ENCODE data around the gene KRT79.

Gene KRT79

DNA sequence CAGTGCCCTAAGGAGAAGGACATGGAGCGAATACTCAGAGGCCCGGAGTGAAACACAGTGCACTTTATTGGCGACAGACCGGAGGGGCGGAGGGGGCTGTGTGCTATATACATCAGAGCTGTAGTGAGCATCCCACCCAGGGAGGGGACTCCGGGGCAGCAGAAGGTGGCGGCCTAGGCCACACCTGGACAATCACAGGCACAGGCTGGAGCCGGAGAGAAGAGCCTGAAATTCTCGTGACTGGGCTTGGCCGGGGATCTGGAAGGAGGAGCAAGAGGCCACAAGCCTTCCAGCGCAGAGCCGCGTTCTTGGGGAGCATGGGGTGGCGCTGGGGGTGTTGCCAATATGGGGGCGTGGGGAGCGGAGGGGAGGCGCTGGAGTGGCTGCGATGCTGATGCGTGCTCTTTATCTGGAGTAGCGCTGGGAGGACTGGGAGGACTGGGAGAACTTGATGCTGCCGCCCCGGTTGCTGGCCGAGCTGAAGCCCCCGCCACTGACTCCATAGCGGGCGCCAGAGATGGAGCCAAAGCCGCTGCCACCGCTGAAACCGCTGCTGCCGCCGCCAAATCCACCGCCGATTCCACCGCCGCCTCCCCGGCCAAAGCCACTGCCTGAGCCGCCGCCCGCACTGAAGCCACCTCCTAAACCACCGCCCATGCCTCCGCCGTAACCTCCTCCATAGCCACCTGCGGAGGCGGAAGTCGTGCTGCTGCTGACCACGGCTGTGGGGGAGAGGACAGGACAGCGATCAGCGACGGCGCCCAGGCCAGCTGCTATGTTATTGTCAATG, 44.3 kb downstream of the KRT79 start:
- no peak for DNase-seq (ENCODE audit: low read depth)

DNA sequence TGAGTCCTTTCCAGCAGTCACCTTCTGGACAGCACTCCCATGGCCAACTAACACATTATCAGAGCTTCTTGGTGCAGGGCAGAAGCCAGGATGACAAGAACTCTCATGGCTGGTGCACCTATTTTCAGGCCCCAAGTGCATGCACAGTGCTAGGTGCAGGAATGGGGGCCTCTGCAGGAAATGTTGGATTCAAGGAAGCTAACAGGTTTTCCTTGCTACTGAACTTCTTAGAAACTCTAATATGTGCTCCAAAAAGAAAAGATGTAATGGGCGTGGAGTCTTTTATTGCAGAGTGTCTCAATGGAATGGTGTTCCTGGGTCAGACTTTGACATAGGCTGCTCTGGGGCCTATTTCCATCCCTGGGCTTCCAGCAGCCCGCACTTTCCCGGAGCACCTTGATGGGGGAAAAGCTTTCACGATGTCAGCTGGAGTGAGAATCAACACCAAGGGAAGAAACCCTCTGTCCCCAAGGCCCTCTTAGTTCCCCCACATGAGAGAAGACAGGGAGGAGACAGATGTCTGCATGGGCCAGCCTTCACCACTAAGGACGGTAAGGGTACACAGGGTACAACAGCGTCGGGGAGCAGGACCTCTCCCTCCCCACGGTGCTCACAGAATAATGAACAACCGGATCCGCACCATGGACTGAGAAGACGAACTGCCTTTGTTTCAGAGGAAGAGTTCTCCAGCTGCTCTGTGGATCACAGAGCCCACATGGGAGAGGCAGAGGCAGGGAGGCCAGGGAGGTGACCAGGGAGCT, 45.1 kb downstream of the KRT79 start:
- DNase-seq (ENCODE audit: low read depth) = no peak

DNA sequence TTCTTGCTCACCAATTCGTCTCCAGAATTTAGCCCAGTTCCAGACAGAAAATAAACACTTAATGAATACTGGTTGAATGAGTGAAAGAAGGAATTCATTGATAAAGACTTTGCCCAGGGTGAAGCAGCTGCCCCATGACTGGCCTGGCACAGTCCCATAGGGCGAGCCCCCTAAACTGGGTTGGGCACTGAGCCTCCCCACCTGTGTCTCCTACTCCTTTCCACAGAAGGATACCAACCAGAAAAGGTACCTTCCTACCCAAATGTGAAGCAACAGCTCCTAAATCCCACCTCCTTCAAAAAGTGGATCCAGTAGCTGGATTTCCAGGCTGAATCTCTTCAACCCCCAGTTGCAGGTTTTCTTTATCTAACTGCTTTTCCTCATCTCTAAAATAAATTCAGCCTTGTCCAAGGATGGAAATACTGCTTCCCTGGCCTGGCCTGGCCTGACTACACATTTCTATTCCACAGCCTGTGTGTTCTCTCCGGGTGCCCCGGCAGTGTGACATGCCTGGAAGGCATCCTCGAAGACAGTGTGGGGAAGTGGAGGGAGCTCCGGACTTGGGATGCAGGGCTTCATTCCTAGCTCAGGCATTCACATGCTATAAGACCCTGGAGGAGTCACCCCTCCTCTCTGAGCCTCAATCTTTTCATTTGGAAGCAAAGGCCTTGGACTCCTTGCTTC, 45.8 kb downstream of the KRT79 start:
- no peak for DNase-seq (ENCODE audit: low read depth)

DNA sequence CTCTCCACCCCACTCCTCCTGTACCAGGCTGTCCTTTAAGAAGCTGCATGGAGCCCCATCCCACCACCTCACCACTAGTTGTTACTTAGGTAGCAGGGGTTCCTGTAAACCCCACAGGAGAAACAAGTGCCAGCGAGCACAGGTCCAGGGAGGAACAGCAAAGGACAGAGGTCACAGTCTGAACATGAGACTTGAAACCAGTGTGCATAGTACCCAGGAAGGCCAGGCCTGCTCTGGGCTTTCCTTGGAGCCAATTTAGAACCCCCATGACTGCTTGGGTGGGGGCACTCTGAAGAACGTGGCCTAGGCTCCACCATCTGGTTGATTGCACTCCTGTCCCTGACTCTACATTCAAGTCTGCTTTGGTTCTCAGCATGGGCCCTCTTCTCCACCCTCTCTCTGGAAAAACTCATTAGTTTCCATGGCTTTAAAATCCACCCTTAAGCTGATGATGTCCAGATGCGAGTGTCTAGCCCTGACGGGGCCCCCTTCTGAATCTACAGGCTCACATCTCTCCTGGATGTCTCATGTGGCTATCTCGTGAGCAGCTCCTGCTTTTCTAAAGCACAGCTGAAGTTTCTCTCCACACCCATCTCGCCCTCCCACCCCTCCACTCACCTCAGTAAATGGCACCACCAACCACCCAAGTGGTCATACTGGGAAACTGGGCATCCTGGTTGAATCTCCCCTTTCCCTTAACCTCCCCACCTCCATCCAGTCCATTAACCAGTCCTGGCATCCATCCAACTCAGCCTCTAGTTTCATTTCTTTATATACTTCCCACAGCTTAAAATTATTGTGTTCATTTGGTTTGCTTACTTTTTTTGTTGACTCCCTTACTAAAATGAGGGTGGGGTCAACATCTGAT, 46.6 kb downstream of the KRT79 start:
- no peak for DNase-seq (ENCODE audit: low read depth)

- DNase-seq (ENCODE audit: low read depth) = no peak
Measured at GRCh38 chr12:52784909-52785308, 49.2 kb downstream of the KRT79 start.

DNA sequence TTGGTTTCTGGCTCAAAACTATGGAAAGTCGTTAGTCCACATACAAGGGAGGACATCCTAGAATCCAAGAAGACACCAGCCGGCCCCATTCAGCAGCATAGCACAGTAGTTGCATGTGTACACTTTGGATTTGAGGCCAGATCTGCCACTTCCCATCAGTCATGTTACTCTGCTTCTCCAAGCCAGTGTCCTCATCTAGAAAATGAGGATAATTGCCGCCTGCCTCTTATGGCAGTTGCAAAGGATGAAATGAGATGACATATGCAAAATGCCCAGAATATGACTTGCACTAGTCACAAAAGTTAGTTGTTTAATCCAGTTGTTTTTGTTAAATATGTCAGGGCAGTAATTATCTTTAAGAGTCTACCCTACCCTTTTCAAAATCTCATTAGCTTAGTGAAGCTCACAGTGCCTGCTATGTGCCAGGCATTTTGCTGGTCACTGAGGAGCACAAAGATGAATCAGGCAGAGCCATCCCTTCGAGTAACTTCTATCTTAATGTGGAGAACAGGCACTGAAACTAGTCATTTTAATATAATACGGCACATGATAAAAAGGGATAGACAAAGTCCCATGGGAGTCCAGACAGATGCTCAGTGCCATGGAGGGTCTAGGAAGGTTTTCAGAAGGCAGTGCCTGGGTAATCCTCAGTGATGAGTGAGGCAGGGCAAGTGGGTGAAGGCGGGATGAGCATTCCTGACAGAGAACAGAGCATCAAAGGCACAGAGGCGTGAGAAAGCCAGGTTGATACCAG, 50.4 kb downstream of the KRT79 start:
- DNase-seq (ENCODE audit: low read depth) = no peak

- no peak for DNase-seq (ENCODE audit: low read depth)
Measured at GRCh38 chr12:52782502-52782901, 51.6 kb downstream of the KRT79 start.

GRCh38 chr12:52781399-52782082, 52.6 kb downstream of the KRT79 start:
- DNase-seq (ENCODE audit: low read depth) = no peak

- no peak for DNase-seq (ENCODE audit: low read depth)
Measured at GRCh38 chr12:52779914-52780313, 54.2 kb downstream of the KRT79 start.

- no peak for DNase-seq (ENCODE audit: low read depth)
Measured at GRCh38 chr12:52778833-52779232, 55.3 kb downstream of the KRT79 start.

DNA sequence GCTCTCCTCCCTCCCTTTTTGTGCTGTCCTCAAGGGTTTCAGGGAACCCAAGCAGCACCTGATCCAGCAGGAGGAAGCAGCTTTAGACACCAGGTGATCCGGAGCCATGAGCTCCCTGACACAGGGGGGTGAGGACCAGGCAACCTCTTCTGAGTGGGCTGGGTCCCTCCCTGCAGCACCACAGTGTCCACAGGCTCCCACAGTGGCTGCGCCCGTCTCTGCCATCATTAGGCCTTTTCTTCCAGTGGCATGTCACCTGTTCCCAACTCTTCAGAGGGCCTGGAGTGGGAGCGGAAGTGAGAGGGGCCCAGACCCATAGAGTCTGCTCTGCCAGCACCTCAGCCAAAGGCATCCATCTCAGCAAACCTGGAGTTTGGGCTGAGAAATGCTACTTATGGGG, 56.5 kb downstream of the KRT79 start:
- DNase-seq (ENCODE audit: low read depth) = no peak

DNA sequence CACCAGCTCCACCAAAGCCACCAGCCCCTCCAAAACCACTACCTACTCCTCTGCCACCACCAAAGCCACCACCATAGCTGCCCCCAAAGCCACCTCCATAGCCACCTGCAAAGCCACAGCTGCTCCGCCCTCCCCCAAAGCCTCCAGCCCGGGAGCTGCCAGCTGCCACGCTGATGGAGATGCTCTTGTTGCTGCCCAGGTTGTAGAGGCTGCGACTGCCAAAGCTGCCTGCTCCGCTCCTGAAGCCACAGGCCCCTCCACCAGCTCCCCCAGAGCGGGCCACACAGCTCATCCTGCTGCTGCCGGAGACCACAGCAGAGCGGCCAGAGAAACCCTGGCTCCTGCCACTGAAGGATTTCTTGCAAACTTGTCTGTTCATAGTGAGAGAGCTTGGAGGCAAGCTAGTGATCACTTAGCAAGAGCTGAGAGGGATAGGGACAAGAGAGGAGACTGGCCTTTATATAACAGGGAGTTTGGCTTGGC, 57.2 kb downstream of the KRT79 start, which contains the start of gene KRT76:
TSS of gene KRT76 (minus strand) at position 433 of the 483 bp plus-strand sequence. CDS start at position 379, 54 bp downstream.
- DNase-seq (ENCODE audit: low read depth) = no peak

DNA sequence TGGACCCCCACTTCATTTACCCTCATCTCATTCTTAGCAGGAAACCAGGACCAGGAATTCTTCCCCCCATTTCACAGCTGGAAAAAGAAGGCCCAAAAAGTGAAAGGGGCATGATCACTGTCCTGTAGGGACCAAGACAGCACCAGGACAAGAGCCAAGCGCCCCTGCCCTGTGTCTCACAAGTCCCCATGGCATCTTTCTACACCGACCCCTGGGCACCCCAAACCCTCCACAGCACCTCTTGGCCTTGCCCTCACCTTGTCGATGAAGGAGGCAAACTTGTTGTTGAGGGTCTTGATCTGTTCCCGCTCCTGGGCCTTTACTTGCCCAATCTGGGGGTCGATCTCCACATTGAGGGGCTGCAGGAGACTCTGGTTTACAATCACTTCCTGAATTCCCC, 57.7 kb downstream of the KRT79 start:
- no peak for DNase-seq (ENCODE audit: low read depth)

GRCh38 chr12:52774629-52775250, 59.4 kb downstream of the KRT79 start:
- no peak for DNase-seq (ENCODE audit: low read depth)

DNA sequence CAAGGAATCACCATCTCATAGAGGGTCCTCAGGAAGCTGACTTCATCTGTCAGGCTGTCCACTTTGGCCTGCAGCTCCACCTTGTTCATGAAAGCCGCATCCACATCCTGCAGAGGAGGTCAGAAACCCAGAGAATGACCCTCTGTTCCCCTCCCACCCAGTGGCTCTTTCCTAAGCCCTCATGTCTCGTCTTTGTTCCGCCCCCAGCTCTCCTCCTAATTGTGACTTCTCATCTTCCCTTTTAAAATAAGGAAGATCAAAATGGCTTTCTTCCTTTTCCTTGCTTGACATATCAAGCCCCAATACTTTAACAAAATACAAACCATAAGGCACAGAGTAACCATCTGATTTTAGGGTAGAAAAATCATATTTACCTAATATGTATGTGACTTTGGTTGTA, 61.3 kb downstream of the KRT79 start:
- no peak for DNase-seq (ENCODE audit: low read depth)

DNA sequence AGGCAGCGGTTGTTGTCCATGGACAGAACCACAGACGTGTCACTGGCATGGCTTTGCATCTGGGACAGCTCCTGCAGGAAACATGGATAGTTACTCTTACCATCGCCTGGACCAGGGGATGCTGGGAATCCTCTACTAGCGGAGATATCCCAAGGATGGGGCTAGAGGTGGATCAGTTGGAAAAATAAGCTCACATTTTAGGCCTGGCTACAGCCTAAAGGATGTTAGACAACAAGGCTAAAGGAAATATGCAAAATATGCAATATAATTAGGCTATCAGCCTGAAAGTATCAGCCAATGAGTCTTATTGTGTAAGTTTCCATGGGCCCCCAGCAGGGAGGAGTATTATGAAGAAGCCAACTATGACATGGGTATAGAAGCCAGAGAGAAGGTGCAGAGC, 61.9 kb downstream of the KRT79 start:
- DNase-seq (ENCODE audit: low read depth) = no peak

DNA sequence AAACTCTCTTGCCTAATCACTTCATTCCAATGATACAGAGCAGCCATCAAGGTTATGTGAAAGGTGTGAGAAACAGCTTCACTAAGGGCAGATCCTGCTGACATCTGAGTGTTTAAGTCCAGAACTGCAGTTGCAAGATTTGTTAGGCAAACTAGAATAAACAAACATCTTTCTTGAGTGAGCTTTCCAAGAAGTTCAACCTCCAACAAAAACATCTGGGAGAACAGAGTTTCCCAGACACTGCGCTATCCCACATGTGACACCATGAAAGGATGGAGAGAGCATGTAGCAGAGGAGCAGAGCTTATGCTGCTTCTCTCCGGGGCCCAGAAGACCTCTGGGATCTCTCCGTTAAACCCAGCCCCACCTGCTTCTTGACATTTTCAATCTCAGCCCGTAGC, 62.6 kb downstream of the KRT79 start:
- DNase-seq (ENCODE audit: low read depth) = no peak
